Epithelial cell of prostate (primary cell): Measurements from ENCODE around the gene DHRS4L2.

Experiments used
- DNase-seq: peaks from one replicate; pipeline ENCODE4 v3.0.0-alpha.2; 2011; ENCODE audit warnings: low read depth, low spot score
- H3K27ac ChIP-seq: fragments of 450-650 bp; 2 replicates; pipeline ENCODE4 v1.5.1; 2017; ENCODE audit warnings: mild to moderate bottlenecking

The DHRS4L2 gene

DNA sequence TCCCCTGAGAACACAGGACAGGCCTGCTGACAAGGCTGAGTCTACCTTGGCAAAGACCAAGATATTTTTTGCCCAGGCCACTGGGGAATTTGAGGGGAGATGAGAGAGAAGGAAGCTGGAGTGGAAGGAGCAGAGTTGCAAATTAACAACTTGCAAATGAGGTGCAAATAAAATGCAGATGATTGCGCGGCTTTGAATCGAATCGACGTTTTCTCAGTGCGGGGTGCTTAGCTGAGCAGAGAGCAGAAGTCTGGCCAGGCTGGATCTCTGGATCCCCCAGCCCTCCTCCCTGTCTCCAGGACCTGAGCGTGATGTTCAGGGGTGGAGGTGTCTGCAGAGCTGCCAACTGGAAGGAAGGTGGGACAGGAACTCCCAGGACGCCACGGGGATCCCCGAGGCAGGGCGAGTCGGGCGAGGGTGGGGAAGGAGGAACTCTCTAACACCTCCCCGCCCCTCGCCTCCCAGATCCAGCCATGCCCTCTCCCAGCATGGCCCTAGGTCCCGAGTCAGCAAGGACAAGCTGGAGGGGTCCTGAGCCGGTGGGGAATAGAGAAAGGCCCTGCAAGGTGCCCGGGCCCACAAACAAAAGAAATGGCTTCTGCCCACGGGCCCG, 62.6 kb downstream of the DHRS4L2 start:
- H3K27ac ChIP-seq: no peak overlapping the region
- no peak for DNase-seq

DNA sequence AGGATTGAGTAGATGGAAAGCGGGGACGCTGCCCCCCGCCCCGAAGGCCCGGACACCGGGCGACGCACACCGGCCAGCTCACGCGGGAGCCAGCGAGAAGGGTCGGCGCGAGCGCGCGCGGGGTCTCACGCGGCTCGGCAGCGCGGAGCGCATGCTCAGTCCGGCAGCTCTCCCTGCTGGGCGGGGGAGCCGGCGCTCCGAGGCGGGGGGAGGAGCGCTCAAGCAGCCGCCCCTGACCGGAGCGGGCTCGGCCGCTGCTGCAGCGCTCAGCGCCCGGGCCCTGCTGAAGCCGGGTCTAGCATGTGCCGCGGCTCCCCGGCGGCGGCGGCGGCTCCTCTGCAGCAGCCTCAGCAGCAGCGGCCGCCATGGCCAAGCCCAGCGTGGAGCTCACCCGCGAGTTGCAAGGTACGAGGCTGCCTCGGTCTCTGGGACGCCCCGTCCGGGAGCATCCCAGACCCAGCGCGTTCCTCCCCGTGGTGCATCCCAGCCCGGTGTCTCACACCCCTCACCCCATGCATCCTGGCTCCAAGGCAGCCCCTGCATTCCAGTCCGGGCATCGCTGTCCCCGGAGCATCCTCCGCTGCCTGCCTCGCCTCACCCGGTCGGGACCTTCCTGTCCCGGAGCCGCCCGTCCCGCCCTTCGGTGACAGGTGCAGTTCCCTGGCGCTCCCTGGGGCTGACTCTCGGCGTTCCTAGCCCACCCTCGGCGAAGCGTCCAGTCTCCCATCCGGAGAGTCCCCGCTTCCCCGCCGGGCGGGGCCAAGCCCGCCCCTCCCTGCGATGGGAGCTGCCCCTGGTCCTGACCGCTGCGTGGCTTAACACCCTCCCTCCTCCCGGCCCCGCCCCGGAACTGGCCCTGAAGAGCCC, 63.3 kb downstream of the DHRS4L2 start, which contains the start of gene CARMIL3:
Gene CARMIL3, plus strand, starts transcription at position 221 of the 867 bp plus-strand sequence. Its CDS starts 145 bp downstream, at position 366.
- H3K27ac ChIP-seq: no peak within 1 kb of the TSS
- DNase-seq: no peak

DNA sequence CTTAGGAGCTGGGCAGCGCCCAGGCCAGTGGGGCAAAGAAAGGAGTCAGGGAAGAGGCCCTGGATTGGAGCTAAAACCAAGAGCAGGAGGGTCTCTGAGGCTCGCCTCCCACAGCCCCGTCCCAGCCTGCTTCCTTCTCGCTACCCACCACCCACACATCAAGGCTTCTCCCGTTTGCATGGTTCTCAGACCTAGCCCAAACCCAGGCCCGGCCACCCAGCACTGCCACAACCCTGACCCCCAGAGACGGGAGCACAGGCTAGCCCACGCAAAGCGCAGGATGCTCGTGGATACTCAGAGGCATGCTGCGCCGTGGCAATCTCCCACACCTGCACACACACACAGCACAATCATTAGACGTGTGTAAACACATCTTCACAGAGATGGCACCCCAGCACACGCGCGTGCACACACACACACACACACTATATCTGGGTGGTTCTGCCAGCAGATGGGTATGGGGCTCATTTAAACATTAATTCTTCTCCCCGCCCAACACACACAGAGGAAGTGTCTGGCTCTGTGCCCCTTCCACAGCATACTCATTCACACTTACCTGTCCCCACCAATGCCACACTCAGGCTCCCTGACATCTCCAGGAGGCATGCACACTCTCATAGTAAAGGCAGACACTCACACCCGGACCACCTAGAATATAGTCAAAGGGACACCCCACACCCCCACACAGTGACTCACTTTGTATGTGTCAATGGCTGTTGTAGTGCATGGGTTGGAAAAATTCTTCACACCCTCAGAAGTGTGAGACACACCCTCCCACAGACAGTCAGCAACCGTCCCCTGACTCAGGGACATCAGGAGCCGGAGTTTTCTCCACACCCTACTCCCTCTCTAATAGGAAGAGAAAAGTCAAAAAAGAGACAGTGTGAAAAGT, 64.2 kb downstream of the DHRS4L2 start:
- no peak overlapping the region for H3K27ac ChIP-seq
- no peak for DNase-seq

DNA sequence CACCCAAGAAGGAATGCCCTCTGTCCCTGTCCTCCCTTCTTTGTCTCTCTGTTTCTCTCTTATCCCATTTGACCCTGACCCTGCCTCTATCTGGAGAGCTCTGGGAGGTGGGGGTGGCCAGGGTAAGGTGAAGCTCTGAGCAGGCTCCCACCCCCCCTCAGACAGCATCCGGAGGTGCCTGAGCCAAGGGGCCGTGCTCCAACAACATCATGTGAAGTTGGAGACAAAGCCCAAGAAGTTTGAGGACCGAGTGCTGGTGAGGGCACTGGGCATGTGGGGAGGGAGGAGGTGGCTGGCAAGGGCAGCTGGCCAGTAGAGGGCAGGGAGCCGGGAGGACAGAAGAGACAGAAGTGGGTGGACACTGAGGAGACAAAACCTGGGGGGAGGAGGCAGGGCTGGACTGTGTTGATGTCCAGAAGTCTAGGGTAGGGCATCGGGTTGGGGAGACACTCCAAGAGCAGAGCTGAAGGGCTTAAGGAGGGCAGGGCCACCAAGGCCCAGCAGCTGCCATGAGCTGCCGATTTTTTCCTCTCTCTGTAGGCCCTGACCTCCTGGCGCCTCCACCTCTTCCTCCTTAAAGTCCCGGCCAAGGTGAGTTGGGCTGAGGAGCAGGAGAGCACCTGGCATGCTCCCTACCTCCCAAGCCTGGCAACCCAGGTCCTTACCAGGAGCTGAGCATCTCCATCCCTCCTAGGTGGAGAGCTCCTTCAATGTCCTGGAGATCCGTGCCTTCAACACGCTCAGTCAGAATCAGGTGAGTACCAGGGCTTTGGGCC, 65.0 kb downstream of the DHRS4L2 start:
- no peak overlapping the region for H3K27ac ChIP-seq
- DNase-seq: no peak

DNA sequence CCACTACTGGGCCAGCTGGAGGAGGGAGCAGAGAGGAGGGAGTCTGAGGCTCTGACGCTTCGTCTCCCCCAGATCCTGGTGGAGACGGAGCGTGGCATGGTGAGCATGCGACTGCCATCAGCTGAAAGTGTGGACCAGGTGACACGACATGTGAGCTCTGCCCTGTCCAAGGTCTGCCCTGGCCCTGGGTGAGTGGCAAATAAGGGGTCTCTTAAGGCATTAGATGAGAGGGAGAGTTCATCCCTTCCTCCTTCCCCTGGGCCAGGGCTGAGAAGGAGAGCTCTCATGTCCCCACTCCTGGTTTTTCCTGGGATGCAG, 65.6 kb downstream of the DHRS4L2 start:
- H3K27ac ChIP-seq: no peak overlapping the region
- no peak for DNase-seq

DNA sequence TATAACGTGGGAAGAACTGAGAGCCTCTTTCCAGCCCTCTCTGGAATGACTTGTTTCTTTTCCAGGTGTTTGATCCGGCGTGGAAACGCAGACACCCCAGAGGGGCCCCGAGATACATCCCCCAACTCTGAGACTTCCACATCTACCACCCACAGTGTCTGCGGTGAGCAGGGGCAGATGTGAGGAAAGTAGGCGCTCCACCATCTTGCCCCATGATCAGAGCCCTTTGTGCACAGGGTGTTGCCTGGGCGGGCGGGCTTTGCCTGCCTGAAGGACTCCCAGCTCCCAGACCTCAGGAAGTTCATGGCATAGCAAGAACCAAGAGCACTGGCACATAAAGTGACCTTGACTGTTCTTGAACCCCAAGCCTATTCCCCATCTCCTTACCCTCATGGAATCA, 65.9 kb downstream of the DHRS4L2 start:
- H3K27ac ChIP-seq: no peak overlapping the region
- no peak for DNase-seq
